ENCODE data around the gene AJUBA. TPM values are rescaled to one million over a fixed set of nuclear protein-coding genes. Genes with fewer than 3 reads are reported as not detected.

AJUBA gene
- total and polyA plus RNA-seq, 7 donors: 0.23 to 7.8 (median 5.1) TPM

DNA sequence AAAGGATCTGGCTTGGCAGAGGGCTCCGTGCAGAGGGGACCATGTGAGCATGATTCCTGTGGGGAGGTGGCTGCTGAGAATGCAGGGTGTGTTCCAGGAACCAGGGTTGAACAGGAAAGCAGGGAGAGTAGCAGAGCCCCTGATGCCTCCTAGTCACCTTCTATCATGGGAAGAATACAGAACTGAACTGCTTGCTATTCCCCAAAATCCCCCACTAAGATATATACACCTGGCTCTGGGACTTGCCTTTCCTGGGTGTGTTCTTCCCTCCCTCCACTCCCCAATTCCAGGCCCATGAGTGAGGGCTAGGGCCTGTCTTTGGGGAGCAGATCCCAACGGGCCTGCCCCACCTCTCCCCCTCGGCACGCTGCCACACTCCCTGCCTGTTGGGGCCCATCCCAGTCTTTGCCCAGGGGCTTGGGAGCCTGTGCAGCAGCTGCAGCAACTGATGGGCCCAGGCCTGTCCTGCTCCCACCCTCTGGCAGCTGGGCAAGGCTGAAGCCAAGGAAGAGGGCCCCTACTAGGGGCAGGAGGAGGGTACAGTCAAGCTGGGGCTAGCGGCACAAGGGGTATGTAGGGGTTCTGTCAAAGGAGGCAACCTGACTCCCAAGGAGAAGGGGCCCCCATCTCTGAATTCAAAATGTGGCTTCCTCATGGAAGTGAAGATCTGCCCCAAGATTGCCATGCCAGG lies 3.2 kb downstream of the AJUBA start:
- Histone ChIP-seq H3K4me3 (no peak overlapping the region), H3K4me1 (peaks cover 0 to 64% (median 45%) of the 10 kb centered on the region in 4 donors), H3K27ac (peak overlapping the region; percentile 71 to 88 (median 80)), H3K27me3 (peaks cover 0 to 6% (median 0%) of the 10 kb centered on the region in 3 donors), H3K36me3 (no peaks in the 10 kb centered on the region), H3K9me3 (no peaks in the 10 kb centered on the region)
- TF ChIP-seq POLR2A (IDR thresholded peaks at IDR 0.05): no peak
- no peak for TF ChIP-seq EP300 (IDR thresholded peaks at IDR 0.05)
- TF ChIP-seq, protein P1, sequence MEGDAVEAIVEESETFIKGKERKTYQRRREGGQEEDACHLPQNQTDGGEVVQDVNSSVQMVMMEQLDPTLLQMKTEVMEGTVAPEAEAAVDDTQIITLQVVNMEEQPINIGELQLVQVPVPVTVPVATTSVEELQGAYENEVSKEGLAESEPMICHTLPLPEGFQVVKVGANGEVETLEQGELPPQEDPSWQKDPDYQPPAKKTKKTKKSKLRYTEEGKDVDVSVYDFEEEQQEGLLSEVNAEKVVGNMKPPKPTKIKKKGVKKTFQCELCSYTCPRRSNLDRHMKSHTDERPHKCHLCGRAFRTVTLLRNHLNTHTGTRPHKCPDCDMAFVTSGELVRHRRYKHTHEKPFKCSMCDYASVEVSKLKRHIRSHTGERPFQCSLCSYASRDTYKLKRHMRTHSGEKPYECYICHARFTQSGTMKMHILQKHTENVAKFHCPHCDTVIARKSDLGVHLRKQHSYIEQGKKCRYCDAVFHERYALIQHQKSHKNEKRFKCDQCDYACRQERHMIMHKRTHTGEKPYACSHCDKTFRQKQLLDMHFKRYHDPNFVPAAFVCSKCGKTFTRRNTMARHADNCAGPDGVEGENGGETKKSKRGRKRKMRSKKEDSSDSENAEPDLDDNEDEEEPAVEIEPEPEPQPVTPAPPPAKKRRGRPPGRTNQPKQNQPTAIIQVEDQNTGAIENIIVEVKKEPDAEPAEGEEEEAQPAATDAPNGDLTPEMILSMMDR (IDR thresholded peaks at IDR 0.05): no peak
- TF ChIP-seq POLR2AphosphoS5 (IDR thresholded peaks at IDR 0.05): no peak
- 68 to 75% methylated on average over 5 of the region's 5 CpGs for WGBS, 2 donors
- no peak for DNase-seq
- intact Hi-C loops (cut with DNase I): no loop called here

DNA sequence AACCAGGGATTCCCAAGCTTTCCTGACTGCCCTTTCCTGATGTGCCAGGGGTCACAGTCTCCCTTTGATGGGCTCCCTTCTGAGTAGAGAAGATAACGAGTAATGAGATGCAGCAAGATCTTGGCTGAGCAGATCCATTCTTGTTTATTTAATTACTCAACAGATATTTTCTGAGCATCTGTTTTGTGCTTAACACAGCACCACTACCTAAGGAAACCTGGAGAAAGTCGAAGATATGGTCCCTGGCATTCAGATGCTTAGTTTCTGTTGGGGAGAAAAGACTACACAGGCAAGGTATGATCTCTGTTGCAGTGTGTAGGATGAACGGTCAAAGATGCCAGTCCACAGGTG lies 3.9 kb downstream of the AJUBA start:
- Histone ChIP-seq H3K27me3 (peaks cover 0 to 6% (median 0%) of the 10 kb centered on the region in 3 donors), H3K9me3 (no peaks in the 10 kb centered on the region), H3K4me3 (no peak overlapping the region), H3K27ac (peak overlapping the region; percentile 71 to 88 (median 80)), H3K4me1 (peaks cover 0 to 63% (median 45%) of the 10 kb centered on the region in 4 donors), H3K36me3 (no peaks in the 10 kb centered on the region)
- WGBS, 2 donors: 66 to 73% methylated on average over 3 of the region's 3 CpGs
- intact Hi-C loops (cut with DNase I): no loop called here
- no peak for DNase-seq
- TF ChIP-seq, protein P1 (IDR thresholded peaks at IDR 0.05): no peak
- no peak for TF ChIP-seq EP300 (IDR thresholded peaks at IDR 0.05)
- TF ChIP-seq POLR2AphosphoS5 (IDR thresholded peaks at IDR 0.05): no peak
- no peak for TF ChIP-seq POLR2A (IDR thresholded peaks at IDR 0.05)

DNA sequence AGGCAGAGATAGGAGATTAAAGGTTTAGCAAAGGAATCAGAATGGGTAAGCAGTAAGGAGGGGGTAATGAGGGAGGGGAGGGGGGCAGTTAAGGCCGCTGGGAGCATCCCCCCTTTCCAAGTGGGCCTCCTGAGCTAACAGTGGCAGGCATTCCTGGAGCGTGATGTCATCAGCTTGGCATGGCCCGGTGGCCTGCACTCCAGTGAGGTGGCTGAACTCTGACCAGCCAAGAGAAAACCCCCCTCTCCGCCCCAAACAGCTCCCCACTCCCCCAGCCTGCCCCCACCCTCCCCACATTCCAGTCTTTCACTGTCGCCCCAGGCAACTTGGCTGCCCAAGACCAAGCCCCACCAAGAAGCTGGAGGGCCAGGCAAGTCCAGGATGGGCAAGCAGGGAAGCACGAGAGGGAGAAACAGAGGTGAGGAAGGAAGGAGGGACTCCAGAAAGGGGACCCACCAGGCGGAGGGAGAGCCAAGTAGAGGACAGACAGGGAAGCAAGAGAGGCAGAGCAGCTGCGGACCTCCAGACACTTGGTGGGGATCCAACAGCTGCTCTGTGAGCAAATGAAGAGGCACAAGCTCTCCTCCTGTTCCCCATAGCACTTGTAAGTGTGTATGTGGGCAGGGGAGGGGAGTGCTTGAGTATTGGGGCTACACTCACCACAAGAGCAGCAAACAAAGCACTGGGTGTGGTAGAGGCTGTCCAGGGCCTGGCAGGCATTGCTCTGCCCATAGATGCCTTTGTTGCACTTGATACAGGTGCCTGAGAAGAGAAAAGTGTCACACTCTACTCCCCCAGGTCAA lies 4.5 kb downstream of the AJUBA start:
- no peaks in the 10 kb centered on the region for H3K9me3 ChIP-seq
- H3K4me3 ChIP-seq: no peak overlapping the region
- peak; percentile 78 for DNase-seq
- H3K27me3 ChIP-seq: peaks cover 0 to 6% (median 0%) of the 10 kb centered on the region in 3 donors
- H3K4me1 ChIP-seq: peaks cover 0 to 57% (median 45%) of the 10 kb centered on the region in 4 donors
- no peaks in the 10 kb centered on the region for H3K36me3 ChIP-seq
- peak overlapping the region; percentile 71 to 88 (median 80) for H3K27ac ChIP-seq
- intact Hi-C loops (cut with DNase I): no loop called here
- TF ChIP-seq POLR2A (IDR thresholded peaks at IDR 0.05): no peak
- TF ChIP-seq, protein P1 (IDR thresholded peaks at IDR 0.05): no peak
- no peak for TF ChIP-seq POLR2AphosphoS5 (IDR thresholded peaks at IDR 0.05)
- no peak for TF ChIP-seq EP300 (IDR thresholded peaks at IDR 0.05)
- WGBS, 2 donors: 40 to 56% methylated on average over 8 of the region's 8 CpGs

DNA sequence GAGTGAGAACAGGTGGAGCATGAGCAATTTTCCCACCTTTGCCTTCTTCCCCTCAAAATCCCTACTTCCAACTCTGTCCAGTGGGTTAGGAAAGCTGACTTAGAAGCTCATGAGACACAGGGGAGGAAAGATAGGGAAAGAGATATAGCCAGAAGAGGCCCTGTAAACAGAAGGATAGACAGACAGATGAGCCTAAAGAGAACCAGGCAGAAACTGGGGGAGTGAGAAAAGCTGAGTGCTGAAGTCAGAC lies 5.0 kb downstream of the AJUBA start:
- H3K4me3 ChIP-seq: no peak overlapping the region
- intact Hi-C loops (cut with DNase I): no loop called here
- no peaks in the 10 kb centered on the region for H3K36me3 ChIP-seq
- H3K27ac ChIP-seq: peak overlapping the region; percentile 71 to 88 (median 80)
- TF ChIP-seq POLR2A (IDR thresholded peaks at IDR 0.05) (no peak), POLR2AphosphoS5 (IDR thresholded peaks at IDR 0.05) (no peak), EP300 (IDR thresholded peaks at IDR 0.05) (no peak)
- TF ChIP-seq, protein P1 (IDR thresholded peaks at IDR 0.05): no peak
- H3K27me3 ChIP-seq: peaks cover 0 to 6% (median 0%) of the 10 kb centered on the region in 3 donors
- DNase-seq: no peak
- H3K4me1 ChIP-seq: peaks cover 0 to 55% (median 45%) of the 10 kb centered on the region in 4 donors
- no peaks in the 10 kb centered on the region for H3K9me3 ChIP-seq

Data from sigmoid colon (tissue), 7 donors.